ENCODE measurements around the gene ATM. TPM values are rescaled to one million over a fixed set of nuclear protein-coding genes. Genes with fewer than 3 reads are reported as not detected.

ATM gene
- total RNA-seq, 2 experiments from 2014 or later: 75.8 to 77.5 TPM

GRCh38 chr11:108322666-108323065 is 99.8 kb downstream of the ATM start:
- CTCF ChIA-PET: interaction anchor here (1.0 kb wide), 1 partner anchor 96 kb away, joined by 3 read pairs; no protein-coding TSS in a partner anchor

DNA sequence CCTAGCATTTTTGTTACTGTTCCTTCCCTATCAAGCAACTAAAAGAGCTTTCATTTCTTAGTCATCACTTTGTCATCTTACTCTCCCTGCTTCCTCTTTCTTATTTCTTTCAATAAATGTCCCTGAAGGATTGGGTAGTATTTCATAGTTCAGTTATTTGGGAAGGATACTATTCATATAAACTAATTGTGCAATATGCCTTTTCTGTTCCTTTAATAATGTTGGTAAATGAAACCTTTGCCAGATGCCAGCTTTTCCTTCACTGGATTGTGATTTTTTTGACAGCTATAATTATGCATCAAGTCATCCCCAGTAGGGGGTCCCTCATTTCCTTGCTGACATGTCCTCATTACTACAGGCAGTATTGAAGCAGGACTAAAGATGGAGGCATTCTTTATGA is 101.7 kb downstream of the ATM start:
- H3K27ac Mint-ChIP-seq: peak overlapping the region; percentile 31
- DNase-seq (no peak), ATAC-seq (no peak)
- intact Hi-C loops (cut with micrococcal nuclease): no loop called here
- POLR2A ChIA-PET: no interaction called here
- no peaks in the 10 kb centered on the region for H3K9me3 Mint-ChIP-seq
- H3K4me1 Mint-ChIP-seq (ENCODE audit: low read depth): peaks cover 13% of the 10 kb centered on the region
- peaks cover 32% of the 10 kb centered on the region for H3K36me3 Mint-ChIP-seq (ENCODE audit: low read depth)
- no peaks in the 10 kb centered on the region for H3K27me3 Mint-ChIP-seq
- H3K4me3 Mint-ChIP-seq: no peak overlapping the region
- CTCF ChIA-PET: no interaction called here
- TF ChIP-seq, protein P1, sequence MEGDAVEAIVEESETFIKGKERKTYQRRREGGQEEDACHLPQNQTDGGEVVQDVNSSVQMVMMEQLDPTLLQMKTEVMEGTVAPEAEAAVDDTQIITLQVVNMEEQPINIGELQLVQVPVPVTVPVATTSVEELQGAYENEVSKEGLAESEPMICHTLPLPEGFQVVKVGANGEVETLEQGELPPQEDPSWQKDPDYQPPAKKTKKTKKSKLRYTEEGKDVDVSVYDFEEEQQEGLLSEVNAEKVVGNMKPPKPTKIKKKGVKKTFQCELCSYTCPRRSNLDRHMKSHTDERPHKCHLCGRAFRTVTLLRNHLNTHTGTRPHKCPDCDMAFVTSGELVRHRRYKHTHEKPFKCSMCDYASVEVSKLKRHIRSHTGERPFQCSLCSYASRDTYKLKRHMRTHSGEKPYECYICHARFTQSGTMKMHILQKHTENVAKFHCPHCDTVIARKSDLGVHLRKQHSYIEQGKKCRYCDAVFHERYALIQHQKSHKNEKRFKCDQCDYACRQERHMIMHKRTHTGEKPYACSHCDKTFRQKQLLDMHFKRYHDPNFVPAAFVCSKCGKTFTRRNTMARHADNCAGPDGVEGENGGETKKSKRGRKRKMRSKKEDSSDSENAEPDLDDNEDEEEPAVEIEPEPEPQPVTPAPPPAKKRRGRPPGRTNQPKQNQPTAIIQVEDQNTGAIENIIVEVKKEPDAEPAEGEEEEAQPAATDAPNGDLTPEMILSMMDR (IDR thresholded peaks at IDR 0.05): no peak

More at GRCh38 chr11:108322666-108323065, 99.8 kb downstream of the ATM start:
- Mint-ChIP-seq H3K4me3 (no peak overlapping the region), H3K27ac (peak overlapping the region; percentile 81), H3K9me3 (no peaks in the 10 kb centered on the region), H3K4me1 (ENCODE audit: low read depth) (peaks cover 17% of the 10 kb centered on the region), H3K36me3 (ENCODE audit: low read depth) (peaks cover 26% of the 10 kb centered on the region), H3K27me3 (no peaks in the 10 kb centered on the region)
- ATAC-seq (no peak), DNase-seq (no peak)
- intact Hi-C loops (cut with micrococcal nuclease): no loop called here
- POLR2A ChIA-PET: interaction anchor here (0.8 kb wide), 1 partner anchor 323 kb away, joined by 4 read pairs; no protein-coding TSS in a partner anchor
- TF ChIP-seq, protein P1 (IDR thresholded peaks at IDR 0.05): no peak

DNA sequence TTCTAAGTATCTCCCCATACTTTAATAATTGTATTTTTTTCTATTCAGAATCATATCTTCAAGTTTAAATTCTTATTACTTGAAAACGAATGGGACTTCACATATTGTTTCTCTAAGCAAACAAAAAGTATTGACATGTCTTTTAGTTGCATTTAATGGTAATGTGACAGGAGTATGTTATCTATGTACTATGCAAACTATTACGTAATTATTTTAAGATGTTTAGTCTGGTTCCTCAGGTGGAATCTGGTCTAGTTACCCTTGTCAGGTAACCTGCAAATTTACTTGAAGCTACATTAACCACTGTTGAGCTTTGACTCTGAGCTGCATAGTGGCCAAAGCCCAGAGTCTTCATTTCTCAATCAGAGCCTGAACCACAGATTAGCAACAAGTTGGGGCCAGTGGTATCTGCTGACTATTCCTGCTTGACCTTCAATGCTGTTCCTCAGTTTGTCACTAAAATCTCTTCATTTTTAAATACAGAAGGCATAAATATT is 110.6 kb downstream of the ATM start:
- DNase-seq: no peak
- H3K27me3 Mint-ChIP-seq: no peaks in the 10 kb centered on the region
- intact Hi-C loops (cut with micrococcal nuclease): no loop called here
- H3K9me3 Mint-ChIP-seq: no peaks in the 10 kb centered on the region
- H3K27ac Mint-ChIP-seq: no peak overlapping the region
- no peak for ATAC-seq
- CTCF ChIA-PET: interaction anchor here (1.2 kb wide), 1 partner anchor 12 kb away, joined by 4 read pairs; no protein-coding TSS in a partner anchor
- TF ChIP-seq, protein P1 (IDR thresholded peaks at IDR 0.05): no peak
- peaks cover 41% of the 10 kb centered on the region for H3K36me3 Mint-ChIP-seq (ENCODE audit: low read depth)
- H3K4me3 Mint-ChIP-seq: no peak overlapping the region
- peaks cover 11% of the 10 kb centered on the region for H3K4me1 Mint-ChIP-seq (ENCODE audit: low read depth)
- POLR2A ChIA-PET: no interaction called here

GRCh38 chr11:108338750-108339149 is 115.9 kb downstream of the ATM start:
- Mint-ChIP-seq H3K36me3 (ENCODE audit: low read depth) (peaks cover 28% of the 10 kb centered on the region), H3K27ac (peak overlapping the region; percentile 25), H3K4me3 (no peak overlapping the region), H3K4me1 (ENCODE audit: low read depth) (peaks cover 44% of the 10 kb centered on the region), H3K27me3 (no peaks in the 10 kb centered on the region), H3K9me3 (no peaks in the 10 kb centered on the region)
- CTCF ChIA-PET: interaction anchor here (1.1 kb wide), 1 partner anchor 9 kb away, joined by 3 read pairs; no protein-coding TSS in a partner anchor
- no peak for DNase-seq
- ATAC-seq: no peak
- TF ChIP-seq, protein P1 (IDR thresholded peaks at IDR 0.05): no peak
- intact Hi-C loops (cut with micrococcal nuclease): no loop called here
- POLR2A ChIA-PET: interaction anchor here (0.9 kb wide), 1 partner anchor 20 kb away, joined by 3 read pairs; no protein-coding TSS in a partner anchor

- peak; percentile 78 for ATAC-seq
- Mint-ChIP-seq H3K9me3 (no peaks in the 10 kb centered on the region), H3K36me3 (ENCODE audit: low read depth) (peaks cover 18% of the 10 kb centered on the region), H3K27me3 (no peaks in the 10 kb centered on the region), H3K4me1 (ENCODE audit: low read depth) (peaks cover 60% of the 10 kb centered on the region), H3K27ac (peak overlapping the region; percentile 14), H3K4me3 (no peak overlapping the region)
- intact Hi-C loops (cut with micrococcal nuclease): no loop called here
- CTCF ChIA-PET: no interaction called here
- POLR2A ChIA-PET: interaction anchor here (1.2 kb wide), 1 partner anchor 117 kb away, joined by 3 read pairs; no protein-coding TSS in a partner anchor
- TF ChIP-seq, protein P1 (IDR thresholded peaks at IDR 0.05): no peak
- DNase-seq: no peak
These were observed 118.1 kb downstream of the ATM start for GRCh38 chr11:108340973-108341372.

Measured in activated CD8-positive, alpha-beta T cell treated with anti-CD3 and anti-CD28 coated beads for 36 hours (primary cell).